Body of pancreas (tissue), 4 donors: ENCODE results near the gene PHAF1. TPM values are rescaled to one million over a fixed set of nuclear protein-coding genes. Genes with fewer than 3 reads are reported as not detected.

Experiments
- ATAC-seq: fragments of 150-250 bp; one replicate; pipeline ENCODE4 v1.9.1; 2016
- DNase-seq, 4 donors: peaks; one replicate each; pipeline ENCODE4 v3.0.0-alpha.2; 2019
- H3K27ac ChIP-seq, 4 donors: fragments of 200-600 bp; sonication (generic); 1 replicate in 3 of 4; 2 replicates in 1 of 4; pipeline versions ENCODE4 v1.5.1 to v1.6.1; 2016 to 2019; ENCODE audit warnings: mild to moderate bottlenecking in 1 of 4, mixed read lengths in 1 of 4, moderate library complexity in 1 of 4
- H3K27me3 ChIP-seq, 2 donors: fragments of 200-600 bp; sonication (generic); one replicate each; pipeline ENCODE4 v1.6.0; 2016; ENCODE audit warnings: mild to moderate bottlenecking in 1 of 2
- H3K36me3 ChIP-seq, 2 donors: fragments of 200-600 bp; sonication (generic); replicated peaks in 1 of 2; 2 replicates each; pipeline ENCODE4 v1.5.1; 2016; ENCODE audit warnings: low read depth in 2 of 2; ENCODE audit not compliant: insufficient read depth in 1 of 2
- H3K4me1 ChIP-seq: fragments of 200-600 bp; sonication (generic); one replicate; pipeline ENCODE4 v1.6.0; 2016
- H3K4me3 ChIP-seq, 2 donors: fragments of 200-600 bp; sonication (generic); 1 replicate in 1 of 2; 2 replicates in 1 of 2; pipeline ENCODE4 v1.5.1; 2016 to 2019
- H3K9me3 ChIP-seq, 3 donors: fragments of 200-600 bp; sonication (generic); 1 replicate in 2 of 3; 2 replicates in 1 of 3; pipeline ENCODE4 v1.5.1; 2016
- CTCF ChIP-seq, 7 experiments: fragments of 450-650 bp in 4 of 7; fragments of 200-600 bp in 3 of 7; sonication (generic) in 3 of 7; IDR thresholded peaks; one replicate each; pipeline ENCODE4 v1.5.1; 2016 to 2019; ENCODE audit warnings: antibody characterized with exemption in 7 of 7
- POLR2A ChIP-seq, 3 donors: fragments of 450-650 bp; IDR thresholded peaks; one replicate each; pipeline ENCODE4 v1.6.1; 2016; ENCODE audit warnings: antibody characterized with exemption in 3 of 3, mild to moderate bottlenecking in 2 of 3
- WGBS, 2 donors: methylation state at CpG; one replicate each; pipeline ENCODE4 v1.1.5; 2017; 5-methylcytosine and 5-hydroxymethylcytosine counted together
- intact Hi-C: fragments of 100-400 bp; cut with DNase I; formaldehyde crosslinking; loops from one replicate; pipeline ENCODE4 v1.15.1; 2023
- total RNA-seq, 2 donors: library from RNA; depleted of rRNA; stranded (reverse); fragments of >200 nt; gene quantifications; one replicate each; pipeline ENCODE4 v1.1.0, GENCODE V29; 2016

Gene PHAF1
- 10 to 100 TPM in 1 of 2 donors, 1 to 10 TPM in 1; 7.8 to 18.5 TPM for total RNA-seq

GRCh38 chr16:67109407-67110135 lies at the start of gene PHAF1:
TSS of gene PHAF1 (plus strand) at chr16:67109941. CDS start at chr16:67110176, 235 bp downstream.
- peak within 1 kb of the TSS; percentile 85 to 94 for H3K4me3 ChIP-seq
- TF ChIP-seq POLR2A (IDR thresholded peaks at IDR 0.05) = peak; percentile 63 to 87 (median 85)
- no peak for TF ChIP-seq CTCF (IDR thresholded peaks at IDR 0.05)
- 1 to 4% methylated on average over 10 to 63 of the region's 63 CpGs for WGBS, 2 donors
- no peaks in the 10 kb centered on the region for H3K36me3 ChIP-seq
- peak; percentile 94 to 96 (median 96) for DNase-seq
- intact Hi-C loops = no loop called here
- ATAC-seq = peak; percentile 98
- peak within 1 kb of the TSS; percentile 46 to 74 (median 66) for H3K27ac ChIP-seq
- H3K9me3 ChIP-seq = no peaks in the 10 kb centered on the region
- peaks cover 24% of the 10 kb centered on the region for H3K4me1 ChIP-seq
- no peaks in the 10 kb centered on the region for H3K27me3 ChIP-seq

GRCh38 chr16:67063008-67063407 lies 46.7 kb upstream of the PHAF1 start:
- Histone ChIP-seq H3K9me3 (no peaks in the 10 kb centered on the region), H3K27me3 (no peaks in the 10 kb centered on the region), H3K4me1 (peaks cover 7% of the 10 kb centered on the region), H3K4me3 (no peak overlapping the region), H3K27ac (no peak overlapping the region), H3K36me3 (peaks cover 2 to 5% of the 10 kb centered on the region in 2 donors)
- DNase-seq (no peak), ATAC-seq (no peak)
- intact Hi-C loops = no loop called here
- TF ChIP-seq CTCF (IDR thresholded peaks at IDR 0.05) (no peak), POLR2A (IDR thresholded peaks at IDR 0.05) (no peak)
- WGBS, 2 donors = 52 to 53% methylated on average over 2 of the region's 2 CpGs

- Histone ChIP-seq H3K4me1 (no peaks in the 10 kb centered on the region), H3K9me3 (no peaks in the 10 kb centered on the region), H3K27me3 (no peaks in the 10 kb centered on the region), H3K36me3 (peaks cover 5 to 11% of the 10 kb centered on the region in 2 donors), H3K4me3 (no peak overlapping the region), H3K27ac (no peak overlapping the region)
- 98 to 100% methylated on average over 2 of the region's 2 CpGs for WGBS, 2 donors
- ATAC-seq = no peak
- DNase-seq = no peak
- intact Hi-C loops = no loop called here
- no peak for TF ChIP-seq POLR2A (IDR thresholded peaks at IDR 0.05)
- no peak for TF ChIP-seq CTCF (IDR thresholded peaks at IDR 0.05)
Measured at GRCh38 chr16:67068212-67068753, 41.5 kb upstream of the PHAF1 start.

GRCh38 chr16:67071476-67072048 lies 38.2 kb upstream of the PHAF1 start:
- H3K27ac ChIP-seq = no peak overlapping the region
- H3K36me3 ChIP-seq = peaks cover 5 to 17% of the 10 kb centered on the region in 2 donors
- intact Hi-C loops = no loop called here
- no peaks in the 10 kb centered on the region for H3K9me3 ChIP-seq
- 89 to 93% methylated on average over 4 of the region's 4 CpGs for WGBS, 2 donors
- DNase-seq (no peak), ATAC-seq (no peak)
- no peak overlapping the region for H3K4me3 ChIP-seq
- TF ChIP-seq CTCF (IDR thresholded peaks at IDR 0.05) (no peak), POLR2A (IDR thresholded peaks at IDR 0.05) (no peak)
- no peaks in the 10 kb centered on the region for H3K4me1 ChIP-seq
- H3K27me3 ChIP-seq = no peaks in the 10 kb centered on the region
